ENCODE results near the gene AGAP1.

The AGAP1 gene

DNA sequence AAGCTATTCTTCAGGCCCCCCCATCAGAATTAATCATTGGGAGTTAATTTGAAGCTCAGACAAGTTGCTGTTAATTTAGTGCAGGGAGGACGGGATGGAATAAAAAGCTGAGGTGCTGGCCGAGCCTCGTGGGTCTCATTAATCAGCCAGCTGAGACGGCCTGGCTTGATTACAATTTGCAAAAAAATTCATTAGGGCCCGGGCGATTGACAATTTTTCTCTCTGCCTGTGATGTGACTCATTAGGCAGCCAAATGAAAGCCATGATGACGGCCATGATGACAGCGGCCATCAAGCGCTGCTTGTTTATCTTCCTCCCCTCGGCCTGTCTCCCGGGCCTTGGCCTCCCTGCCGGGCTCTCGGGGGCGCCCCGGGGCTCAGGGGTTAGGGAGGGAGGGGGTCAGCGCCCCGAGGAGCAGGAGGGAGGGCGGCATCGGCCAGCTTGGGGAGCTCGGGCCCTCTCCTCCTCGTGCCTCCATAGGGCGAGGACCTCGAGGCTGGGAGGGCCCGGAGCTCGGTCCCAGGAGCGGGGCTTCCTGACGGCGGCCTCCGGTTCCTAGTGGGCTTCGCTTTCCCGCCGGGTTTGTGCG, 669.1 kb downstream of the AGAP1 start:
- DNase-seq (ENCODE audit: low spot score): no peak

DNA sequence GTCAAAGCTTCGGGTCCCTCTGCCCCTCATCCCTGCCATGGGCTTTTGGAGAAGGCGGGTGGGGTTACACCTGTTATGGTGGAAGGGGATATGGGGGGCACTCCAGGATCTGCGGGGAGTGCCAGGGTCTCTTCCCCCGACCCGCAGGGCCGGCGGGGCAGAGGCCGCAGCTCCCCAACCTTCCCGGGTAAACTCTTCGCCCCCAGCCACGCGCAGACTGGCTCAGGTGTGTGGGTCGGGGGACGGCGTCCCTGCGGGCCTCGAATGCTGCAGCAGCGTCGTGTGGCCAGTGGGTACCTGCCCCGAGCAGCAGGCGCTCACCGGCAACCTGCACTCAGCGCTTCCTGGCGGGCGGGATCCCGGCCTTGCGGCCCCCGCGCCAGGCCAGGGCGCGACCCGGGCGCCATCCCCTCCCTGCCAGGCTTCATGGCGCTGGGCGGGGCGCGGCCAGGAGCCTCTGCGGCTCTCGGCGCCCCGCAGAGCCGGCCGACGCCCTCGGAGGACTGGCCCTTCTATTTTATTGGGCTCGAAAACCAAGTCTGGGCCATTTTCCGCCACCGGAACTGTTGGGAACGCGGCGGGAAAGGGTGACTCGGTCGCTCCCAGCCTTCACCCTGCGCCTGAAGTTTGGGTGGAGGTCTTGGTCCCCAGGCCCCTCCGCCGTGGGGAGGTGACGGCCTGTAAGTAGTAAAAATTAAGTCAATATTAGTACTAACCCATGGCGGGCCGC, 669.8 kb downstream of the AGAP1 start:
- no peak for DNase-seq (ENCODE audit: low spot score)

DNA sequence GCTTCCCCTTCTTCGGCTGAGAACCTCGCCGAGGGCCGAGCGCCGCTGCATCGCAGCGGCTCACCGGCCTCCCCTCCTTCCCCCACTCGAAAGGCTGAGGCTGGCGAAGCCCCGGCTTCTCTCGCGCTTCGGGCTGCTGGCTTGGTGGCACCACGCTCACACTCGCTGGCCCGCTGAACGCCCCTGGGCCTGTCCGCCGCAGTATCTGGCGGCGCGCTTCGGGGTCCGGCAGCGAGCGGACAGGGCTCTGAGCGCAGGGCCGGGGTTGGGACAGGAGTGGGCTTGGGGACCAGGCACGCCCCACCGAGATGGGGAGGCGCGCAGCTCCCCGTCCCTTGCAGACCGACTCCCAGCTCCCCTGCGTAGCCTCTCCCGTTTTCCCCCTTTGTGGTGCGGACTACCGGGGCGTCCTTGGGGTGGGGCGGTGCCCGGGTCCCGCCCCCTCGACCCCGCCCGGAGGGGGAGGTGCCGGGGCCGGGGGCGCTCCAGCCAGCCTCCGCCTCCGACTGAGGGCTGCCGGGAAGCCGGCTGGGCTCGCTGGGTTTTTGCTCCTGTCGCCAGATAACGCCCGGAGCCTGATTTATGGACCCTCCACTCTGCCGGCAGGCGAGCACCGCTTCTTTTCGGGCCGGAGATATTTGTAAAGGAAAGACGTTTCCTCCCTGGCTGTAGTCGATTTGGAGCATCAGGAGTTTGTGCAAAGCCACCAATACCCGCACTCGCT, 670.5 kb downstream of the AGAP1 start:
- DNase-seq (ENCODE audit: low spot score): no peak

DNA sequence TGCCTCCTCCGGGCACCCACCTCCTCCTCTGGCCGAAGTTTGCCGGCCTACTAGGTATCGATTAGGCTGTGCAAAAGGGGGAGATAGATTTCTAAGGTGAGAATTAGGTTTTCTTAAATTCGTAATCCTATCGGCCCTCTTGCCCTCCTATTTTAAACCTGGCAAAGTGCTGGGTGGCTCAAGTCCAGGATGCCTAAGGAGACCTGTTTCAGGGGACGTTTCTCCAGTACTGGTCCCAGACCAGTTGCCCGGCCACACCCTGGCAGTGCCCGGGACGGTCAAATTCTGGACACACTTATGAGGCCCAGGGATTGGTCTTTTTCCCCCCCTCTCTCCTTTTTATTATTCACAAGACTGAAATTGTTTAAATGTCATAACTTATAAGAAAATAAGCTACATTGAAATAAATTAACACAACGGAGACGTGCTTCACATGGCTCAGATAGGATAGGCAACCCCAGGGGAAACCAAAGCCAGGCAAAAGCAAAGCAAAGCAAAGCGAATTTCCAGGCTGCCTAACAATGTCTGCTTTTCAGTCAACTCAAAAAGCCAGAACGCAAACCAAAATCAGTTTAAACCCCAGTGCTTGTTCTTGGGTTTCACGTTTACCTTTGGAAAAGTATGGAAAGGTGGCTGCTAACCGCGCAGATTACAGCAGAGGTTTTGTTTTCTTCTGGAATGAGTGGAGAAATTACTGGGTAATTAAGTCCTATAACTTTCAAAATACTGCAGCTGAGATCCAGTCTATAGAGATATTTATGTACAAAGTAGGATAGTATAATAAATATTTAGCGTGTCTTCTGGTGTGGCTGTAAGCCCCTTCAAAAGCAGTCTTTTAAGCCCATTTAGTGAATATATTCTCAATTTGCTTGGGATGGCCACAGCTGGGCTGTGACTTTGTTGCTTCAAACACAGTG, 671.3 kb downstream of the AGAP1 start:
- no peak for DNase-seq (ENCODE audit: low spot score)

DNA sequence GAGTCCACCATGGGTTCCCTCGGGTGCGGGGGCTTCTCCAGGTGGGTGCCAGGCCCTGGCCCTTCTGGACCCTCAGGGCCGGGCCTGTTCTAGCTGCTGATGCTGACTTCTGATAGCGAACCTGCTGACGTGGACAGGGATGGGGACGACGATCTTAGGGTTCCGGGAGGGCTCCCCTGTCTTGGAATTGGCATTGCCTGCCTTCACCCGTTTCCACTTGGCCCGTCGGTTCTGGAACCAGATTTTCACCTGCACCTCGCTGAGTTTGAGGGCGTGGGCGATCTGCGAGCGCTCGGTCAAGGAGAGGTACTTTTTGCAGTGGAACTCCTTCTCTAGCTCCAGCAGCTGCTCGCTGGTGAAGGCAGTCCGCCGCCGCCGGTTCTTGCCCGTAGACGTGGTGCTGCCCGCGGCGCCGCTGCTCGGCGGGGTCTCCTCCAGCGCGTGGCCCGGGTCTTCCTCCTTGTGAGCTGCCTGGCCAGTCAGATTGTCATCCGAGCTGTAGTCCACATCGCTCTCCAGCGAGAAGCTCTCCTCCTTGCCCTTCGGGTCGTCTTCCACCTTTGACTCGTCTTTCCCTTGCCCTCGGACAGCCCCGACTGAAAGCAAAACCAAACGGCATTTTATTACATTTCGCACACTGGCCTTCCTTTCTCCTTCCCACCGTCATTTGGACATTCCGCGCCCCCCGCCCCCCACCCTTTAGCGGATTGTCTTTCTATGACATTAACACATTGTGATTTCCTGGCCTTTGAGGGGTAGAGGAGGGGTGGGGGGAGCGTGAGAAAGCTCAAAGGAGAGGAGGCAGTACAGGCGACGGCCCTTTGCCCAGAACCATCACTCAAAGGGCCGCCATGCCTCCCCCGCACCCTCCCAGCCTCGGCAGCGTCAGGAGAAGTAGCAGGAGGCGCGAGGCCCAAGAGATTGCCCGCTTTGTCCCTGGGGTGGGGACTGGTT, 672.3 kb downstream of the AGAP1 start:
- DNase-seq (ENCODE audit: low spot score): no peak

DNA sequence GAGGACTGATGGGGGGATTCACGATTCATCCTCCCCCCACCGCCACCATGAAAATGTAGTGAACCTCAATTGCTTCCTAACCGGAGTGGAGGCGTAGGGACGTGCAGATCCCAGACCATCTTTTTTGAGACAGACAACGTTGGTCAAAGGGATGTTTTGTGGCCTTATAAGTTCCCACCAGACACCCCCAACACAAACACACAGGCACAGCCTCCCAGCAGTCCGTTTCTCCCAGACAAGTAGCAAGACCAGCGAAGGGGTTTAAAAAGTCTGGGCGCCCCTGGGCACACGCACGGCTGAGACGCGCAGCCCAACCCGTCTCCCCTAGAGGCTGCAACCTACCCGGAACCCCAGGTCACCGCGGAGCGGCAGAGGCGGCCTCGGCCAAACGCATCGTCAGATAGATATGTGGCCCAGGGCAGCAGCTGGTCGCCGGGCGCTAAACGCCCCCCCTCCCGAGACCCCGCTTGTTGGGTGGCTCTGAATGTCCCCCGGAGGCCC, 673.0 kb downstream of the AGAP1 start:
- DNase-seq (ENCODE audit: low spot score): no peak

DNA sequence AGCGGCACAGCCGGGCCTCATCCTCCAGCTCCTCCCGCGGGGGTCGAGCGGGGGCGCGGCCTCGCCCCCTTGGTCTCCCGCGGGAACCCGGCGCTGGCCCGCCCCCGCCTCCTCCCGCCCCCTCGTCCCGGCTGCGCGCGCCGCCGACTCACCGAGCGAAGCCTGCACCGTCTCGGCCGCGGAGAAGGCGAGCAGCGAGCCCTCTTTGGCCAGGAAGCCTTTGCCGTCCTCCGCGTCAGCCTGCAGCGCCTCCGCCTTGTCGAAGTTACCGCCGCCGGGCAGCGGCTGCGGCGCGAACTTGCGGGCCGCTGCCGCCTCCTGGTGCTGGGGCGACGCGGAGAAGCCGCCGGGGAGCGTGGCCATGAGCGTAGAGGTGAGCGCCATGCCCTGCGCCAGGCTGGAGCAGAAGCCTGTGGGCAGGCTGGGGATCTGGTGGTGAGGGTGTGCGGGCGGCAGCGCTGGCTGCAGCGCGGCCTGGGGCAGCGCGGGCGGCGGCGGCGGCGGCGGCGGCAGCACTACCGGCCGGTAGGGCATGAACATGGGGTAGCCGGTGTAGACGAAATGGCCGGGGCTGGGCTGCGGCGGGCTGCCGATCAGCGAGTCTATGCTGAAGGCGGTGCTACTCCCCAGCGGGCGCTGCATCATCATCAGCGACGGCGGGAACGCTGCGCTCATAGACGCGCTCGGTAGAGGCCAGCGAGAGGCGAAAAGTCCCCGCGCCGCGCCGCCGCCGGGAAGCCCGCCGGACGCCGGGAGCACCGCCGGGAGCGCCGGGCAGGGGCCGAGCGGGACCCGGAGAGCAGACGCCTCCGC, 673.7 kb downstream of the AGAP1 start:
- DNase-seq (ENCODE audit: low spot score): no peak

DNA sequence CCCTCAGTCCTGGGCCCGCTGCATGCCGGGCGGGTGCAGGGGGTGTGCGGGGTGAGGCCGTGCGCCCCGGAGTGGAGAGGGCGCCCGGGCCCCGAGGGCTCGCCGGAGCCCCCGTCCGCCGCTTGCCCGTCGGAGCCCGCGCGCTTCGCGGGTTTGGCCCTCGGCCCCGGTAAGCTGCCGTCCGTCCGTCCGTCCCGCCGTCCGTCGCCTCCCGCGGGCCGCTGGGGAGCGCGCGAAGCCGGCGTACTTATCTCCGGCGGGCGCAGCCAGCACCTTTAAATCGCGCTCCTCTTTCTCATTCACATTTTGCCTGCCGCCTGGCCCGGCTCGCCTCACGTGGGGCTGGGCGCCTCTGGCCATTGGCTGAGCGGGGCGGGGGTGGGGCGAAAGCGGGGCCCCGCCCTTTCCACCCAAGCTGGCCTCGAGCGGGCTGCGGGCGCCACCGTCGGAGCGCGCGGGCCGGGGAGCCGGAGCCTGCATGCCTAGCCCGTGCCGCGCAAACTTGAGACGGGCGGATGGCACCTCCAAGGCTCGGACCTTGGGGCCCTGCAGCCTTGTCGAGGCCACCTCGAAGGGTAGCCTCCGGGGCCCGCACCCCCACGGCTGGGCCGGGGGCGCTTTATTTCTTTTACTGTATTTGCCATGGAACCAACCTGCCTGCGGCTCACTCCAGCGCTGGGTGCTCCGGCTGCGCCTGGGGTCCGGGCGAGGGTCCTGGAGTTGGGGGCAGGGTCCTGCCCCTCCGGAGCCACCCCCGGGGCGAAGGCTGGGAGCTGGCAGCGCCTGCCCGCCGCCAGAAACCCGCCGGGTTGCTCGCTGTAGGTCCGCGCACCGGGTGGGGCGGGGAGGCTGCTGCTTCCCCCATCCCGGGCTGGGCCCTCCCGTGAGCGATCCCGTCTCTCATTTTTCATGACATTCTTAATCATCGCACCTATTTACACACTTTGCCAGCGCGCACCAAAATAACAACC, 674.6 kb downstream of the AGAP1 start, which contains the start of gene GBX2:
Gene GBX2 (minus strand): TSS at position 277 of the 971 bp plus-strand sequence. CDS start 415 bp downstream, outside the sequence.
- peak; percentile 86 for DNase-seq (ENCODE audit: low spot score)

DNA sequence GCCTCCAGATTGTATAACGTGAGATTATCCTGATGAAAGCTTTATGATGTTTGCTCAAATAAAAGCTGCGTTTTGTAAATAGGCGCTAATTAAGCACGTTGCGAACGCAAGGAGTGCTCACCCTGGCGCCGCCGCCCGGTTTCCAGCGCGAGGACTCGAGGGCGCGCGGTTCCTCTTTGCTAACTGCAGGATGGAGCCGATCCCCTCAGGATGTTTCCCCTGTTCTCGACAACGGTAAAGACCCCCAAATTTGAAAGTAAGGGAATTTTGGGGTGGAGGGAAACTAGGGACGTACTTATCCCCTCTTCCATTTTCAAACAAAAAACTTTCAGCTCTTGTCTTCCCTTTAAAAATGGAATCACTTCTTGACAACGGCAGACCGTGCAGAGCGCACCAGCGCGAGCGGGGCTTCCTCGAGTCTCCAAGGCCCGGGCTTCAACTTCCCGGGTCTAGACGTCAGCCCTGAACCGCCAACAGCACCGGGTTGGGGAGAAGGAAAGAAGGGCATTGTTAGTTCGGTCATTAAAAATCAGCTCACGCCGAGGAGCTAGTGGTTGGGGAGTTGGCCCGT, 675.4 kb downstream of the AGAP1 start:
- no peak for DNase-seq (ENCODE audit: low spot score)

DNA sequence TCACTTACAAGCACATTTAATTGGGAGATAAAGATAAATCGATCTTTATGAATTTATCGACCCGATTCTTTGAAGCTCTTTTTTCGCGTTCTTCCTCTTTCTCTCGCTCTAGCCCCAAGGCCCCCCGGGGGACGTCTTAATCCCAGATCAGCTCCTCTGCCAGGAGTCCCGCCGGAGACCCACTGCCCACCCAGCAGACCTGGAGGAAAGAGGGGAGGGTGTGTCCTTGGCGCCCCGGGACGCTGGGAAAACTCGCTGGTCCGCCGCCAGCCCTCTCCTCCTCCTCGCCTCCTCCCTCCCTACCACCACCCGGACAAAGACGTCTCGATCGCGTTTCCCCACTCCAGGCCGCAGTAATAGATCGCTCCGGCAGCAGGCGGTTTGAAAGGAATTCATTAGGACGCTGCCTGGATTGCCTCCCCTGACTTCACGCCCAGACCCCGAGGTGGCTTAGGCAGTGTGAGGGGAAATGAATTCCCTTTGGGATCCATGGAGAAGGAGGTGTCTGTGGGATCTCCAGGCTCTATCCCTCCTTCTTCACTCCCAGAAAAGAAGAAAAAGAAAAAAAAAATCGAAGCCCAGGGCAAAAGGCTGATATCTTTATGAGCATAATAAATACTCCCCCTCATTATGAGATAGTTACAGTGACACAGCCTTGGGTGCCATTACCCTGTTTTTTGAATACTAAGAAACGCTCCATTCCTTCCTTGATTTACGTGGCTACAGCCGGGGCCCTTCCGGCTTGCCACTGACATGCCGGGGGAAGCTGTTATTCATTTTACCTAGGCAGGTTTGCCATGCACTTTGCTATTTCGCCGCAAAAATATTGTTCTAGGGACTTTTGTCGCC, 676.1 kb downstream of the AGAP1 start:
- no peak for DNase-seq (ENCODE audit: low spot score)

DNA sequence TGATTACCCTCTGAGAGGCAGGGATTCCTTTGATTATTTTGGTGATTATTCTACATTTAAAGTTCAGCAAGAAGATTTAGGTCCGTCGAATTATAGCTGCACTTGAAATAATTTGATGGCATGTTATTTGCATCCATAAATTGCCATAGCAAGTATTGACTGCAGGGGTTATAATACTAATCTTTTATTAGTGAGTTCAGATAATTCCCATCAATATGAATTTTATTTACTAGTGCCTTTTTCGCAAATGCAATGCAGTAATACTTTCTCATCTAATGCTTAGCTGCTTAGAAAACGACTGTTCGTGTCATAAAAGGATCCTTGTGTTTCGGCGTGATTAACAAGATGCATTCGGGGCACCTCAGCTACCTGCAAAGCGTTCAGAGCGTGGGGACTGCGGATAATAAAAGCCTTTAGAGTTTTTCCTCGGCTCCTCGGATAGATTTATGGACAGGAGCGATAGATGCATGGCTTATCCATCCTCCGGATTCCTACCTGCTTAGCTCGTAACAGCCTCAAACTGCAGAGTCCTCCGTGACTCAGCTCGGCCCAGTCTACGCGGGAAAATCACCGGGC, 676.8 kb downstream of the AGAP1 start:
- DNase-seq (ENCODE audit: low spot score): no peak

DNA sequence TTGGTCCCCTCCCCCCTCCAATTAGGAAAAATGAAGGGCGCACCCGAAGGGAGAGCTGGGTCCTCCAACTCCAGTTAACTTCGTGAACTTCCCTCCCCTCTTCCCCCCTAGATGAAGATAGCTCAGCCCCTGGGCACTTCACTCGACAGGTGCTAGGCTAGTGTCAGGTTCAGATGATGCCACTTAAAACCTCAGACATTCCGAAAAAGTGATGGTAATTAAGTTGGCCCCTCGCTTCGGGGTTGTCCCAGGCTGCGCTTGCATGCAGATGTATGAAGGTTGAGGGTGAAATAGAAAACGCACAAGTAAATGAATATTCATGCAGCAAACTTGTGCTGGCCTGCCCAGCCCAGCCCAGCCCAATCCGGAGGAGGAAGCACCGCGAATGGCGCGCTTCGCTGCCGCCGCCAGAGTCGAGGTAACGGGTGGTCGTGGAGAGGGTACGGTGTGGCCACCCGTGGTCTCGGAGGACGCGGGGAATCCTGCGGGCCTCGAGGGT, 677.4 kb downstream of the AGAP1 start:
- DNase-seq (ENCODE audit: low spot score): no peak

DNA sequence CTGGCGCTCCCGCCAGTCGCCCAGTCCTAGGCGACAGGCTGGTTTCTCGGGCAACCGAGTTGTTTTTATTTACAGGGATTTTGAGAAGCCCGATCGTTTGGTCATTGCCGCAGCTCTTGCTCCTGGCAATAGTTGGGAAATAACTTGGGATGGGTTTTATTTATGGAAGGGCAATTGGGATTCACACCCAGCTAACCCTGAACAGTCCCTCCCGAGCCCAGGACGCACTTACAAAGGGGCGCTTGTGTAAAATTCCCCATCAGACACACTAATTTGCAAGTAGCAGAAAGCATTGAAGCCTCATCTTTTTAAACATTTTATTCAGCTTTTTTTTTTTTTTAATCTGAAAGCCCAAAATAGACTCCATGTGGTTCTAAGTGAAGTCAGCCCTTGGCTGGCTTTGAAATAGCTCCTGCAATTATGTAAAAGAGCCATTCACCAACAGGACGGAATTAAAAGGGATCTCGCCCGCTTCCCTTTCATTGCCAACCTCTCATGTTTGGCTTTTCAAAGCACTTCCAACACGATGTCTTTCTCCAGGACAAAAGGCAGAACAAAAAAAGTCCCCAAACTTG, 677.9 kb downstream of the AGAP1 start:
- no peak for DNase-seq (ENCODE audit: low spot score)

DNA sequence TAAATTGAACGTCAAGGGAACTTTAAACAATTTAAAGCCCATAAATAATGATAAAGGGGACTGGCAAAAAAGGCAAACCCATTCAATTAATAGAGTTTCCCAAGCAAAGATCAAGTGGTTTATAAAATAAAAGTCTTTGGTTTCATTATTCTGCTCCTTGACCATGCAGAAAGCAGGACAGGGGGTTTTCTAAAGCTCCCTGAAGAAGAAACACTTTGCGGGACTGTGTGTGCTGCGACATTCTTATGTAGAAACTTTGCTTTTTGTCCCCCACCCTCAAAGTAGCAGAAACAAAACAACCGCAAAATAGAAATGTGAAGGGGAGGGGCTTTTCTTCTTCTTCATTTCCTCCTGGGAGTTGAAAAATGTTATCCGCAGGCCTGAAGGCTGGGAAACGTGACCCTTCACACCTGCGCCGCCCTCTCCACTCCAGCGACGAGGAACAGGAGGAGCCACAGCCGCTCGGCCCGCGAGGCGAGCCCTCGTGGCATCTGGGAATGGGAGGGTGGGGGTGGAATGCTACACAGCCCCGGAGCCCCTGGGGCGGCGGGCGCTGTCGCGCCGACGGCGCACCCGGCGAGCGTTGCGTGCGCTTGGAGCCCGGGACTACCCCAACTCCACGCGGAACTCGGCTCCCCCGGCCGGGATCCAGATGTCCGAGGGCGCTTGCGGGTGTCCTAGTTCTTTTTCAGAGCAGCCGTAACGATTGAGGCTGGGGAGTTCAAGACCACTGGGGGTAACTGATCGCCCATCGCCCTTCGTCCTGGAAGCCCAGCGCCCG, 678.6 kb downstream of the AGAP1 start:
- no peak for DNase-seq (ENCODE audit: low spot score)

DNA sequence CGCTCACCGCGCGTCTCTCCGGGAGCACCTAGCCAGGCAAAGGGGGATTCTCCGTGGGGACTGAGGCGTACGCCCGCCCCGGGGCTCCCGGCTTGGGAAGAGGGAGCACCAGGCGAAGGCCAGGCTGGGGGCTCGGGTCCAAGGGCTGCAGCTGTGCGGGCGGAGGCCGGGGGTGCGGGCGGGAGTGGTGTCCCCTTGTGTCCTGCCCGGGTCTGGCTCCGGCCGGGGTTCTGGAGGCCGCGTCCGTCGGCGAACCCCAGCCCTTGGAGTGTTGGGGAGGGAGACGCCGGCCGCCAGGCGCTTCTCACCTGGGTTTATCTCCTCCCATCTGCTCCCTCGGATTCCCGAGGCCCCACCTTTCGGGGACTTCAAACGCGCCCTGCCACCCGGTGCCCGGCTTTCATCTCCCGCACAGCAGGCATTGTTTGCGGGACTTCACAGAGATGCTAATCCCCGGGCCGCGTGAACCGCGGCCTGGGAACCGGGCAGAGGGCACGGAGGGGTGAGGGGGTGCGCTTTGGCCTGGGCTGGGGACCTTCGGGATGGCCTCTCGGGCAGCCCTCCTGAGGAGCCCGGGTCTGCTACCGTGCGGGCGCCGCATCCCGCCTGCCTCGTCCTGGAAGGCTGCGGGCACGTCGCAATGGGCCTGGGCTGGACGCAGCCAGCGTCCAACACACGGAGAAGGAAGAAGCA, 679.3 kb downstream of the AGAP1 start:
- no peak for DNase-seq (ENCODE audit: low spot score)

Measured in hepatic stellate cell (primary cell).